Neural crest cell (in vitro differentiated cells): ENCODE data around the gene TMEM132C. TPM values are rescaled to one million over a fixed set of nuclear protein-coding genes. Genes with fewer than 3 reads are reported as not detected.
A peak's percentile ranks its signal among the peaks of the same experiment; 100 is the strongest.

Experiments
- DNase-seq: peaks from one replicate; pipeline ENCODE4 v3.0.0; 2021; ENCODE audit warnings: low read depth, mixed read lengths, low spot score
- H3K27ac Mint-ChIP-seq: one replicate; pipeline ENCODE4 v1.8.0; 2021; ENCODE audit warnings: mild to moderate bottlenecking, mixed read lengths; ENCODE audit not compliant: unreplicated experiment
- H3K27me3 Mint-ChIP-seq: 2 replicates; pipeline ENCODE4 v1.8.0; 2021; ENCODE audit warnings: low read depth, mild to moderate bottlenecking, mixed read lengths
- H3K36me3 Mint-ChIP-seq: 2 replicates; pipeline ENCODE4 v1.8.0; 2021; ENCODE audit warnings: low read depth, mild to moderate bottlenecking, mixed read lengths
- H3K4me1 Mint-ChIP-seq: 2 replicates; pipeline ENCODE4 v1.8.0; 2021; ENCODE audit warnings: mixed read lengths
- H3K4me3 Mint-ChIP-seq: one replicate; pipeline ENCODE4 v1.8.0; 2021; ENCODE audit warnings: mild to moderate bottlenecking, mixed read lengths
- H3K9me3 Mint-ChIP-seq: 2 replicates; pipeline ENCODE4 v1.8.0; 2021; ENCODE audit warnings: mixed read lengths
- CTCF ChIP-seq: fragments of 200-600 bp; sonication (generic); conservative IDR thresholded peaks from 2 replicates; pipeline ENCODE4 v1.5.0; 2021; ENCODE audit warnings: antibody characterized with exemption, mild to moderate bottlenecking
- microRNA-seq: library from miRNA; unstranded; fragments of <30 nt; microRNA quantifications from one replicate; pipeline ENCODE4, GENCODE V29; 2020
- total RNA-seq: library from RNA; stranded (reverse); gene quantifications from 2 replicates; pipeline ENCODE4 v1.2.1, GENCODE V29; 2021

The TMEM132C gene
- total RNA-seq, 1 donor from 2014 or later, result 10.9 TPM

GRCh38 chr12:128752386-128752785 is 485.4 kb downstream of the TMEM132C start:
- H3K9me3 Mint-ChIP-seq, result no peaks in the 10 kb centered on the region
- no peak for DNase-seq
- TF ChIP-seq CTCF, result no peak
- H3K27ac Mint-ChIP-seq, result no peak overlapping the region
- H3K4me1 Mint-ChIP-seq, result no peaks in the 10 kb centered on the region
- H3K4me3 Mint-ChIP-seq, result no peak overlapping the region
- no peaks in the 10 kb centered on the region for H3K27me3 Mint-ChIP-seq
- no peaks in the 10 kb centered on the region for H3K36me3 Mint-ChIP-seq

- DNase-seq, result no peak
- peaks cover 5% of the 10 kb centered on the region for H3K27me3 Mint-ChIP-seq
- H3K4me1 Mint-ChIP-seq, result no peaks in the 10 kb centered on the region
- H3K36me3 Mint-ChIP-seq, result no peaks in the 10 kb centered on the region
- H3K4me3 Mint-ChIP-seq, result no peak overlapping the region
- H3K9me3 Mint-ChIP-seq, result no peaks in the 10 kb centered on the region
- TF ChIP-seq CTCF, result no peak
- no peak overlapping the region for H3K27ac Mint-ChIP-seq
Observed at GRCh38 chr12:128753438-128753837, 486.5 kb downstream of the TMEM132C start.

- H3K27ac Mint-ChIP-seq, result no peak overlapping the region
- H3K4me1 Mint-ChIP-seq, result no peaks in the 10 kb centered on the region
- H3K4me3 Mint-ChIP-seq, result no peak overlapping the region
- no peaks in the 10 kb centered on the region for H3K36me3 Mint-ChIP-seq
- H3K27me3 Mint-ChIP-seq, result peaks cover 5% of the 10 kb centered on the region
- no peak for TF ChIP-seq CTCF
- no peaks in the 10 kb centered on the region for H3K9me3 Mint-ChIP-seq
- DNase-seq, result no peak
Observed at GRCh38 chr12:128754275-128754674, 487.3 kb downstream of the TMEM132C start.

GRCh38 chr12:128755566-128755965 is 488.6 kb downstream of the TMEM132C start:
- Mint-ChIP-seq H3K27me3 (peaks cover 7% of the 10 kb centered on the region), H3K4me3 (no peak overlapping the region), H3K27ac (no peak overlapping the region), H3K9me3 (no peaks in the 10 kb centered on the region), H3K36me3 (no peaks in the 10 kb centered on the region), H3K4me1 (no peaks in the 10 kb centered on the region)
- no peak for DNase-seq
- TF ChIP-seq CTCF, result no peak

Small RNA genes within 50 kb of the gene (microRNA-seq; reads per million reads assigned to microRNA genes)
- gene MIR3612 (11.8 reads per million, percentile 23 among the genes with 10 or more reads in this experiment), gene MIR4419B (not detected)
